GM23338 (cell line): ENCODE data around the gene CCNF.
"Not testable (repeated sequence)": the region's sequence is repeated elsewhere in the genome, so short reads cannot be mapped to it uniquely, and the experiment has no call there.

Source experiments
- EZH2phosphoT487 ChIP-seq: fragments of 200-600 bp; sonication (generic); IDR thresholded peaks from one replicate; pipeline ENCODE4 v1.8.1; 2018; ENCODE audit warnings: antibody characterized with exemption; ENCODE audit not compliant: unreplicated experiment
- TF ChIP-seq, protein P1 (sequence below), 2 experiments: fragments of 200-600 bp in 1 of 2; sonication (generic) in 1 of 2; conservative IDR thresholded peaks; 2 replicates each; pipeline versions ENCODE4 v1.5.1 to v1.6.1; 2016 to 2017; ENCODE audit warnings: antibody characterized with exemption in 2 of 2, low read depth in 2 of 2, mild to moderate bottlenecking in 2 of 2, moderate library complexity in 1 of 2

DNA sequence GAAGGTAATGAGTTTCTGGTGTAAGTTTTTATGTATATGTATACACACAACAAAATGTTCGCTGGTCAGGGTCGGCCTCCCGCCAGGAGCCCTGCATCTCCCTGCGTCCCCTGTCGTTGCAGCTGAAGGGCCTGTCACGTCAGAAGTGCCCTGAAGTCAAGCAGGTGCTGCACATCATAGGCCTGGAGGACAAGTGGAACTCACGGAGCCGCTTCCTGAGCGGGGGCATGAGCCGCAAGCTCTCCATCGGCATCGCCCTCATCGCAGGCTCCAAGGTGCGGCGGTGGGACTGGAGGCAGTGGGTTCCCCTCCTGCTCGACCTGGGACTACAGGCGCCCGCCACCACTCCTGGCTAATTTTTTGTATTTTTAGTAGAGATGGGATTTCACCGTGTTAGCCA, 43.3 kb upstream of the CCNF start:
- TF ChIP-seq, protein P1, sequence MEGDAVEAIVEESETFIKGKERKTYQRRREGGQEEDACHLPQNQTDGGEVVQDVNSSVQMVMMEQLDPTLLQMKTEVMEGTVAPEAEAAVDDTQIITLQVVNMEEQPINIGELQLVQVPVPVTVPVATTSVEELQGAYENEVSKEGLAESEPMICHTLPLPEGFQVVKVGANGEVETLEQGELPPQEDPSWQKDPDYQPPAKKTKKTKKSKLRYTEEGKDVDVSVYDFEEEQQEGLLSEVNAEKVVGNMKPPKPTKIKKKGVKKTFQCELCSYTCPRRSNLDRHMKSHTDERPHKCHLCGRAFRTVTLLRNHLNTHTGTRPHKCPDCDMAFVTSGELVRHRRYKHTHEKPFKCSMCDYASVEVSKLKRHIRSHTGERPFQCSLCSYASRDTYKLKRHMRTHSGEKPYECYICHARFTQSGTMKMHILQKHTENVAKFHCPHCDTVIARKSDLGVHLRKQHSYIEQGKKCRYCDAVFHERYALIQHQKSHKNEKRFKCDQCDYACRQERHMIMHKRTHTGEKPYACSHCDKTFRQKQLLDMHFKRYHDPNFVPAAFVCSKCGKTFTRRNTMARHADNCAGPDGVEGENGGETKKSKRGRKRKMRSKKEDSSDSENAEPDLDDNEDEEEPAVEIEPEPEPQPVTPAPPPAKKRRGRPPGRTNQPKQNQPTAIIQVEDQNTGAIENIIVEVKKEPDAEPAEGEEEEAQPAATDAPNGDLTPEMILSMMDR (conservative IDR thresholded peaks at IDR 0.05; ENCODE audit: low read depth in 2 of 2) = not testable (repeated sequence)
- not testable (repeated sequence) for TF ChIP-seq EZH2phosphoT487
